ENCODE measurements around the gene TMEM72. TPM values are rescaled to one million over a fixed set of nuclear protein-coding genes. Genes with fewer than 3 reads are reported as not detected.

The TMEM72 gene
- total RNA-seq, 1 experiment from 2014 or later, result not detected

DNA sequence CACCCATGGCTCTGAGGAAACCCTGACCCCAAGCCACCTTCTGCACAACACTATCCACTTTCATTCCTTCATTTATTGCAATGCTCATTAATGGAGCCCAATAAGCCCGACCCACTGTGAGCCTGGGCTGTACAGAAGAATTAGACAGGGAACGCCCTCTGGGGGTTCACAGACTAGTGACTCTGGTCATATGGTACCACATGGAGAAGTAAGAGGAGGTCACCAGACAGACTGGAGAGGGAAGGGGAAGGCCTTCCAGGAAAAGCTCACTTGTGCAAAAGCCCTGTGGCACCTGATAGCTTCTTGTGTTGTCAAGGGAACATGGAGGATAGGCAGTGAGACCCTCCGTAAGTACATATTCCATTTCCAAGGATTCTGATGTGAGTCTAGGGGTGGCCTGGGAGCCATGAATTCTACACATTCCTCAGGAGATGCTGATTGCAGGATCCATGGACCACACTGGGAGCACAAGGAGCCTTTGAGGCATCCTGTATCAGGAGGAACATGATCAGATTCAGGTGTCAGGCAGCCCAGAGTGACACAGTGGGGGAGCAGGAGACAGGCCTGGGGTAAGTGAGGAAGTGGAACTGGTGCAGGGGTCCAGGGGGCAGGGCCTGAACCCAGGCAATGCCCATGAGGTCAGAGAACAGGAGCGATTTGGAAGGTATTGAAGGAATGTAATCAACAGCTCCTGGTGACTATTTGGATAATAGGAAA lies 19.9 kb downstream of the TMEM72 start:
- H3K36me3 ChIP-seq (ENCODE audit: low read depth, low read length), result no peaks in the 10 kb centered on the region
- no peak overlapping the region for H3K4me3 ChIP-seq (ENCODE audit: low read length)
- ChIA-PET POLR2A (ENCODE audit: unreplicated experiment) (no interaction called here), CTCF (no interaction called here)
- no peak for ATAC-seq
- H3F3A ChIP-seq (ENCODE audit: low read length, unreplicated experiment), result no peaks in the 10 kb centered on the region
- no peak overlapping the region for H3K27ac ChIP-seq (ENCODE audit: low read length)
- H3K4me1 ChIP-seq (ENCODE audit: insufficient read depth, low read length), result no peaks in the 10 kb centered on the region
- no peaks in the 10 kb centered on the region for H3K79me2 ChIP-seq (ENCODE audit: low read length)
- H3K9me2 ChIP-seq (replicated peaks; ENCODE audit: low read length), result no peaks in the 10 kb centered on the region
- no peak overlapping the region for H2AFZ ChIP-seq (ENCODE audit: low read length)
- TF ChIP-seq EZH2 (IDR thresholded peaks at IDR 0.05; ENCODE audit: low read length, unreplicated experiment) (no peak), EZH2phosphoT487 (IDR thresholded peaks at IDR 0.05; ENCODE audit: borderline replicate concordance, low read length) (no peak)
- TF ChIP-seq, protein P1, sequence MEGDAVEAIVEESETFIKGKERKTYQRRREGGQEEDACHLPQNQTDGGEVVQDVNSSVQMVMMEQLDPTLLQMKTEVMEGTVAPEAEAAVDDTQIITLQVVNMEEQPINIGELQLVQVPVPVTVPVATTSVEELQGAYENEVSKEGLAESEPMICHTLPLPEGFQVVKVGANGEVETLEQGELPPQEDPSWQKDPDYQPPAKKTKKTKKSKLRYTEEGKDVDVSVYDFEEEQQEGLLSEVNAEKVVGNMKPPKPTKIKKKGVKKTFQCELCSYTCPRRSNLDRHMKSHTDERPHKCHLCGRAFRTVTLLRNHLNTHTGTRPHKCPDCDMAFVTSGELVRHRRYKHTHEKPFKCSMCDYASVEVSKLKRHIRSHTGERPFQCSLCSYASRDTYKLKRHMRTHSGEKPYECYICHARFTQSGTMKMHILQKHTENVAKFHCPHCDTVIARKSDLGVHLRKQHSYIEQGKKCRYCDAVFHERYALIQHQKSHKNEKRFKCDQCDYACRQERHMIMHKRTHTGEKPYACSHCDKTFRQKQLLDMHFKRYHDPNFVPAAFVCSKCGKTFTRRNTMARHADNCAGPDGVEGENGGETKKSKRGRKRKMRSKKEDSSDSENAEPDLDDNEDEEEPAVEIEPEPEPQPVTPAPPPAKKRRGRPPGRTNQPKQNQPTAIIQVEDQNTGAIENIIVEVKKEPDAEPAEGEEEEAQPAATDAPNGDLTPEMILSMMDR (conservative IDR thresholded peaks at IDR 0.05; ENCODE audit: low read depth, low read length), result no peak
- no peaks in the 10 kb centered on the region for H3K9me3 ChIP-seq (ENCODE audit: low read length)
- intact Hi-C loops (cut with micrococcal nuclease), result loop anchor here (5.0 kb wide), 1 partner anchor 276 kb away; no protein-coding TSS in a partner anchor
- H3K27me3 ChIP-seq (ENCODE audit: low read length), result 0 out of 2 replicates have a peak, but pooled peaks cover 5% of the 10 kb centered on the region
- no peak overlapping the region for H3K9ac ChIP-seq (ENCODE audit: low read length)
- BruUV-seq (replicated peaks), result no TSS peak
- DNase-seq, result no peak
- H3K4me2 ChIP-seq (ENCODE audit: low read length), result no peak overlapping the region
- H4K20me1 ChIP-seq (ENCODE audit: low read length), result no peaks in the 10 kb centered on the region

GRCh38 chr10:44931621-44932516 lies 20.7 kb downstream of the TMEM72 start:
- no peaks in the 10 kb centered on the region for H3K9me3 ChIP-seq (ENCODE audit: low read length)
- no peak for ATAC-seq
- TF ChIP-seq EZH2phosphoT487 (IDR thresholded peaks at IDR 0.05; ENCODE audit: borderline replicate concordance, low read length) (no peak), EZH2 (IDR thresholded peaks at IDR 0.05; ENCODE audit: low read length, unreplicated experiment) (no peak)
- TF ChIP-seq, protein P1 (conservative IDR thresholded peaks at IDR 0.05; ENCODE audit: low read depth, low read length), result no peak
- no peak overlapping the region for H3K4me2 ChIP-seq (ENCODE audit: low read length)
- no peaks in the 10 kb centered on the region for H3F3A ChIP-seq (ENCODE audit: low read length, unreplicated experiment)
- ChIA-PET POLR2A (ENCODE audit: unreplicated experiment) (interaction anchor here (1.0 kb wide), 1 partner anchor 69 kb away, joined by 3 read pairs; no protein-coding TSS in a partner anchor), CTCF (no interaction called here)
- no peaks in the 10 kb centered on the region for H3K4me1 ChIP-seq (ENCODE audit: insufficient read depth, low read length)
- H3K27me3 ChIP-seq (ENCODE audit: low read length), result 0 out of 2 replicates have a peak, but pooled peaks cover 5% of the 10 kb centered on the region
- no peak for DNase-seq
- intact Hi-C loops (cut with micrococcal nuclease), result loop anchor here (1.0 to 5.0 kb wide), 4 partner anchors 27 to 275 kb away; partner anchors contain the start of gene RASSF4
- no peak overlapping the region for H2AFZ ChIP-seq (ENCODE audit: low read length)
- no TSS peak for BruUV-seq (replicated peaks)
- no peaks in the 10 kb centered on the region for H3K79me2 ChIP-seq (ENCODE audit: low read length)
- H3K9ac ChIP-seq (ENCODE audit: low read length), result no peak overlapping the region
- H4K20me1 ChIP-seq (ENCODE audit: low read length), result no peaks in the 10 kb centered on the region
- no peak overlapping the region for H3K4me3 ChIP-seq (ENCODE audit: low read length)
- no peak overlapping the region for H3K27ac ChIP-seq (ENCODE audit: low read length)
- no peaks in the 10 kb centered on the region for H3K9me2 ChIP-seq (replicated peaks; ENCODE audit: low read length)
- no peaks in the 10 kb centered on the region for H3K36me3 ChIP-seq (ENCODE audit: low read depth, low read length)

Data from PC-3 (cell line).